HUES48 (cell line): Measurements from ENCODE around the gene RAET1E.
"Not testable (repeated sequence)": the region's sequence is repeated elsewhere in the genome, so short reads cannot be mapped to it uniquely, and the experiment has no call there.

Experiments used
- H3K27ac ChIP-seq: one replicate; pipeline ENCODE4 v1.7.0; 2013; ENCODE audit warnings: low read depth, low read length, inconsistent platforms
- H3K27me3 ChIP-seq: 2 replicates; pipeline ENCODE4 v1.6.1; 2013; ENCODE audit warnings: mild to moderate bottlenecking, low read length; ENCODE audit not compliant: control insufficient read depth, insufficient read depth
- H3K36me3 ChIP-seq: 2 replicates; pipeline ENCODE4 v1.6.1; 2013; ENCODE audit warnings: low read length; ENCODE audit not compliant: control insufficient read depth, insufficient read depth
- H3K4me1 ChIP-seq: 2 replicates; pipeline ENCODE4 v1.6.1; 2013; ENCODE audit warnings: mild to moderate bottlenecking, low read length; ENCODE audit not compliant: control insufficient read depth, insufficient read depth
- H3K4me3 ChIP-seq: 2 replicates; pipeline ENCODE4 v1.5.1; 2013; ENCODE audit warnings: mild to moderate bottlenecking, low read depth, low read length
- H3K9ac ChIP-seq: 2 replicates; pipeline ENCODE4 v1.6.1; 2013; ENCODE audit warnings: mild to moderate bottlenecking, low read depth, low read length, moderate library complexity
- H3K9me3 ChIP-seq: 2 replicates; pipeline ENCODE4 v1.6.1; 2013; ENCODE audit warnings: low read length; ENCODE audit not compliant: control insufficient read depth, insufficient read depth

Gene RAET1E

GRCh38 chr6:149859368-149859767 is 38.5 kb downstream of the RAET1E start:
- Histone ChIP-seq H3K9me3 (no peaks in the 10 kb centered on the region), H3K9ac (no peak overlapping the region), H3K4me3 (no peak overlapping the region), H3K4me1 (peaks cover 26% of the 10 kb centered on the region), H3K27me3 (peaks cover 12% of the 10 kb centered on the region), H3K36me3 (no peaks in the 10 kb centered on the region), H3K27ac (no peak overlapping the region)

GRCh38 chr6:149857541-149857940 is 40.4 kb downstream of the RAET1E start:
- Histone ChIP-seq H3K4me3 (no peak overlapping the region), H3K27me3 (peaks cover 7% of the 10 kb centered on the region), H3K27ac (no peak overlapping the region), H3K36me3 (no peaks in the 10 kb centered on the region), H3K9me3 (no peaks in the 10 kb centered on the region), H3K4me1 (peaks cover 26% of the 10 kb centered on the region), H3K9ac (no peak overlapping the region)

GRCh38 chr6:149856256-149856994 is 41.5 kb downstream of the RAET1E start:
- Histone ChIP-seq H3K27ac (no peak overlapping the region), H3K4me3 (no peak overlapping the region), H3K9ac (no peak overlapping the region), H3K4me1 (peaks cover 26% of the 10 kb centered on the region), H3K36me3 (no peaks in the 10 kb centered on the region), H3K27me3 (no peaks in the 10 kb centered on the region), H3K9me3 (no peaks in the 10 kb centered on the region)

GRCh38 chr6:149855741-149856140 is 42.2 kb downstream of the RAET1E start:
- Histone ChIP-seq H3K27me3 (no peaks in the 10 kb centered on the region), H3K36me3 (no peaks in the 10 kb centered on the region), H3K27ac (no peak overlapping the region), H3K4me3 (no peak overlapping the region), H3K9ac (no peak overlapping the region), H3K9me3 (no peaks in the 10 kb centered on the region), H3K4me1 (peaks cover 21% of the 10 kb centered on the region)

DNA sequence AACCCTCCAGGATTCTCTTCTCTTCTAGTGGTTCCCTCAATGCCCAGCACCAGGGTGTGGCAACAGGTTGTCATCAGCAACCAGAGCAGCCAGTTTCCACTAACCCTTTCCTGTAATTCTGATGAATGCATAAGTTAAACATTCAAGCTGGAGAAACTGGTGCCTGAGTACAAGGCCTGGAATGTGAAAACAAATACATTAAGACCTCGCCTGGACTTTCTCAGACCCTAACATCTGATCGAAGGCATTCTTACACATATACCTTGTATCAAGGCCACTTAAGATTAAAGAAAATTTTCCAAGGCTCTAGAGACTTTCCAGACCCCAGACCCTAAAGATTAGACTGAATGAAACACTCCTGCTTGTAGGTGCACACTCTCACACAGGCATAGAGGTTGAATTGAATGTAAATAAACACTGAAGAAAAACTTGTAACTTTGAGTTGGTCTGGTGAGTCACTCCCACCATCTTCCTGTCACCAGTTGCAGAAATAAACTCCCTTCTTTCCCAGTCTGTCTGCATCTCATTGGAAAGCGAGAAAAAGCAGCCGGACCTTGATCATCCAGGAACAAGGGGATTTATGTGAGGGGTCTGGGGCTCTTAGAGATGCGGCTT is 42.8 kb downstream of the RAET1E start:
- no peaks in the 10 kb centered on the region for H3K9me3 ChIP-seq
- peaks cover 16% of the 10 kb centered on the region for H3K4me1 ChIP-seq
- no peak overlapping the region for H3K4me3 ChIP-seq
- peak overlapping the region; percentile 29 for H3K27ac ChIP-seq
- no peaks in the 10 kb centered on the region for H3K36me3 ChIP-seq
- no peak overlapping the region for H3K9ac ChIP-seq
- H3K27me3 ChIP-seq = no peaks in the 10 kb centered on the region

DNA sequence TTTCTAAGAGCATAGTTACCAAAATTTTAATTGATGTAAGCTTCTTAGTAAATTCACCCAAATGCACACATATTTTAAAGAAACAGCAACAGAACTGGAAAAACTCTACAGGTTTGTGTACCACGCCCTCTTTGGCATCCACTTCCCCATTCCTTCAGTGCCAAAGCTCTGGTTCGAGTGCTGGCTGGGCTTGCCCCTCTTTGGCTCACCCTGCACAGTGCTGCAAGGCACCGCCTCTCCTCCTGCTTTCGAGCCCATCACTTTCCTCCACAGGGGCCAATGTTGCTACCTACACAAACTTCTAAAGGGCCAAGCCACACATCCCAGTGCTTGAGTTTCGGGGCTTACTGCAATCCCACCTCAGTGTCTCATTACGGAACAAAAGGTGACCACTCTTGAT is 43.4 kb downstream of the RAET1E start:
- no peak overlapping the region for H3K4me3 ChIP-seq
- no peaks in the 10 kb centered on the region for H3K36me3 ChIP-seq
- no peak overlapping the region for H3K9ac ChIP-seq
- no peaks in the 10 kb centered on the region for H3K27me3 ChIP-seq
- H3K4me1 ChIP-seq = peaks cover 16% of the 10 kb centered on the region
- H3K9me3 ChIP-seq = no peaks in the 10 kb centered on the region
- peak overlapping the region; percentile 29 for H3K27ac ChIP-seq

DNA sequence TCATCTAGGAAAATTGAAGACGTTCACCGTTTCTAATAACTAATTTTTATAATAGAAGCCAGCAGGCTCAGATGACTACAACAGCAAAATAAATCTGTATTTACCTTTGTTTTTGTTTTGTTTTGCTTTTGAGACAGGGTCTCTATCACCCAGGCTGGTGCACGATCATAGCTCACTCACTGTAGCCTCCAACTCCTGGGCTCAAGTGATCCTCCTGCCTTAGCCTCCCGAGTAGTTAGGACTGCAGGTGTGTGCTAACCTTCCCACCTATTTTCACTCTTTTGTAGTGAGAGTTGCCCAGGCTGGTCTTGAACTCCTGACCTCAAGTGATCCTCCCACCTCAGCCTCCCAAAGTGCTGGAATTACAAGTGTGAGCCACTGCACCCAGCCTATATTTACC is 43.9 kb downstream of the RAET1E start:
- not testable (repeated sequence) for H3K36me3 ChIP-seq, H3K4me3 ChIP-seq, H3K27me3 ChIP-seq, H3K9me3 ChIP-seq, H3K27ac ChIP-seq, H3K9ac ChIP-seq
- peaks cover 16% of the 10 kb centered on the region for H3K4me1 ChIP-seq

DNA sequence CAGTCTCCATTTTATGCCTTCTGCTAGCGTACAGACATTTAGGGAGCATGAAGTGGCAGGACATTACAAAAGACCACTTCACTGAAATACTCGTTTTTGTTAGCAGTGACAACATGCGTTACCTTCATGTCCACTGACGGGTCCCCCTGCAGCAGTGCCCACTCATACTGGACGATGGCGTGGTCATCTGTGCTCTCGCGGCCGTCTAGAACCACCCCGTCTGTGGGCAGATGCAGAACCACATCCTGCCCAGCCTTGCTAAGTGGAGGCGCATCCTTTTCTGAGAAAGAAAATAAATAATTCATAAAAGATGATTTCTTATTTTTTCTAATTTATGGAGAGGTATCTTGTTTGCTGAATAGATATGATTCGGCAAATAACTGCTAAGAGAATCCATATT is 45.0 kb downstream of the RAET1E start:
- H3K27me3 ChIP-seq = no peaks in the 10 kb centered on the region
- H3K9me3 ChIP-seq = no peaks in the 10 kb centered on the region
- H3K27ac ChIP-seq = no peak overlapping the region
- no peak overlapping the region for H3K9ac ChIP-seq
- no peaks in the 10 kb centered on the region for H3K36me3 ChIP-seq
- H3K4me1 ChIP-seq = peaks cover 16% of the 10 kb centered on the region
- no peak overlapping the region for H3K4me3 ChIP-seq

GRCh38 chr6:149852180-149852579 is 45.7 kb downstream of the RAET1E start:
- H3K36me3 ChIP-seq = no peaks in the 10 kb centered on the region
- no peak overlapping the region for H3K27ac ChIP-seq
- H3K4me1 ChIP-seq = peaks cover 16% of the 10 kb centered on the region
- H3K9me3 ChIP-seq = no peaks in the 10 kb centered on the region
- no peaks in the 10 kb centered on the region for H3K27me3 ChIP-seq
- no peak overlapping the region for H3K9ac ChIP-seq
- H3K4me3 ChIP-seq = no peak overlapping the region

DNA sequence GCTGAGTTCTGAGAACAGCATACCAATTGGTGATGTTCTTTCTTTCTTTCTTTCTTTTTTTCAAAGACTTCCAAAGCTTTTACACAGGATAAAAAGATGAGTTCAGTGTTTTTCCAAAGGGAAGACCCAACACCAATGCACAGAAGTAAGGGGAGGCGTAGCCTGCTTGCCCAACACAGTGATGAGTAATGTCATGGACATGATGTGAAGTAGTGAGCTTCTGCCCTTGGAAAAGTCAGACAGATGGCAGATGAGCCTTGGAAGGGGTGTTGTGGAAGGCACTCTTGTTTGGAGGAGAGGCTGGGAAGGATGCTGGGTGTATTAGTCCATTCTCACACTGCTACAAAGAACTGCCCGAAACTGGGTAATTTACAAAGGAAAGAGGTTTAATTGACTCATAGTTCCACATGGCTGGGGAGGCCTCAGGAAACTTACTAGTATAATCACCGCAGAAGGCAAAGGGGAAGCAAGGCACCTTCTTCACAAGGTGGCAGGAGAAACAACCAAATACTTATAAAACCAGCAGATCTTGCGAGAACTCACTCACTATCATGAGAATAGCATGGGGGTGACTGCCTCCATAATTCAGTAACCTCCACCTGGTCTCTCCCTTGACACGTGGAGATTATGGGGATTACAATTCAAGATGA is 46.3 kb downstream of the RAET1E start:
- Histone ChIP-seq H3K4me1 (peaks cover 16% of the 10 kb centered on the region), H3K27me3 (no peaks in the 10 kb centered on the region), H3K9ac (no peak overlapping the region), H3K9me3 (no peaks in the 10 kb centered on the region), H3K4me3 (no peak overlapping the region), H3K27ac (no peak overlapping the region), H3K36me3 (no peaks in the 10 kb centered on the region)

GRCh38 chr6:149848343-149848742 is 49.6 kb downstream of the RAET1E start:
- H3K27me3 ChIP-seq, H3K36me3 ChIP-seq, H3K4me1 ChIP-seq, H3K9me3 ChIP-seq, H3K9ac ChIP-seq, H3K27ac ChIP-seq, H3K4me3 ChIP-seq: not testable (repeated sequence)
